ENCODE results near the gene PRPH. TPM values are rescaled to one million over a fixed set of nuclear protein-coding genes. Genes with fewer than 3 reads are reported as not detected.

PRPH gene
- total and polyA plus RNA-seq, 2 of the 8 experiments (the other 6 are each of a cell fraction or from before 2014, with no cell fraction given), result 0.79 to 1.4 TPM

- H4K20me1 ChIP-seq (replicated peaks in 1 of 2; ENCODE audit: control insufficient read depth in 1 of 2, insufficient read depth in 2 of 2, low read length in 2 of 2), result peaks cover 13 to 19% of the 10 kb centered on the region in 2 experiments
- H2AK5ac ChIP-seq (ENCODE audit: low read depth, low read length), result no peak overlapping the region
- H4K8ac ChIP-seq (ENCODE audit: extremely low read depth, insufficient read depth, low read length), result no peak overlapping the region
- H3K18ac ChIP-seq (ENCODE audit: extremely low read depth, low read length), result no peak overlapping the region
- H3K4me1 ChIP-seq (replicated peaks in 1 of 4; ENCODE audit: control insufficient read depth in 3 of 4, insufficient read depth in 4 of 4, low read length in 3 of 4), result peaks cover 4 to 55% (median 36%) of the 10 kb centered on the region in 4 experiments
- H2AFZ ChIP-seq (ENCODE audit: low read length), result no peak overlapping the region
- 6% methylated on average over 33 of the region's 33 CpGs; no CpG with 5 or more reads in 1 of the 2 experiments for WGBS, 2 experiments (ENCODE audit: extremely low coverage in 1 of 2, insufficient coverage in 1 of 2, insufficient read length in 1 of 2, insufficient replicate concordance in 2 of 2, low coverage in 1 of 2, low lambda C conversion rate in 2 of 2, missing lambda C conversion rate in 1 of 2)
- H3K27me3 ChIP-seq (replicated peaks in 1 of 4; ENCODE audit: control insufficient read depth in 3 of 4, extremely low read depth in 1 of 4, insufficient read depth in 3 of 4, low read length in 3 of 4), result peaks cover 76 to 99% (median 96%) of the 10 kb centered on the region in 4 experiments
- H4K5ac ChIP-seq (ENCODE audit: insufficient read length, low read depth, low read length), result no peak overlapping the region
- no peaks in the 10 kb centered on the region for H3K79me1 ChIP-seq (ENCODE audit: low read depth, low read length)
- no peak overlapping the region for H3K9ac ChIP-seq (replicated peaks in 1 of 4; ENCODE audit: extremely low read depth in 1 of 4, low read depth in 3 of 4, low read length in 3 of 4)
- H2BK15ac ChIP-seq (ENCODE audit: low read length), result no peak overlapping the region
- CTCF ChIA-PET (ENCODE audit: partially characterized antibody), result interaction anchor here (0.6 to 4.0 kb wide), 44 partner anchors 8 to 741 kb away, joined by 3 to 147 read pairs (median 4); partner anchors contain the start of genes PRPH, SPATS2, TROAP and WNT10B
- no peaks in the 10 kb centered on the region for H3K79me2 ChIP-seq (ENCODE audit: control insufficient read depth in 1 of 2, insufficient read depth in 2 of 2, low read length in 2 of 2)
- no peak overlapping the region for H3K14ac ChIP-seq (ENCODE audit: insufficient read length)
- H3K36me3 ChIP-seq (ENCODE audit: control insufficient read depth in 2 of 4, insufficient read depth in 4 of 4, low read length in 3 of 4), result no peaks in the 10 kb centered on the region; a peak in 1 of 8 replicates
- no peak for FAIRE-seq
- peak overlapping the region; percentile 6 to 78 (median 67); a peak in 6 of 8 replicates for H3K4me3 ChIP-seq (ENCODE audit: extremely low read depth in 1 of 4, insufficient read depth in 2 of 4, low read depth in 3 of 4, low read length in 4 of 4)
- H3K56ac ChIP-seq (replicated peaks; ENCODE audit: insufficient read length, low read depth, low read length), result no peak overlapping the region
- H3K4me2 ChIP-seq (ENCODE audit: insufficient read depth in 1 of 2, low read depth in 2 of 2, low read length in 2 of 2), result peak overlapping the region; percentile 71 to 78
- no peaks in the 10 kb centered on the region for H3K9me3 ChIP-seq (ENCODE audit: insufficient read depth in 2 of 2, low read depth in 1 of 2, low read length in 1 of 2)
- H2BK5ac ChIP-seq (ENCODE audit: low read depth, low read length), result no peak overlapping the region
- H4K91ac ChIP-seq (replicated peaks; ENCODE audit: insufficient read length, low read length), result no peak overlapping the region
- H3K23ac ChIP-seq (ENCODE audit: insufficient read length), result no peak overlapping the region
- no peak for DNase-seq (ENCODE audit: low read depth in 1 of 2, low spot score in 2 of 2)
- H3K4ac ChIP-seq (replicated peaks; ENCODE audit: insufficient read length, low read depth, low read length), result no peak overlapping the region
- no peak overlapping the region for H2BK12ac ChIP-seq (ENCODE audit: low read depth, low read length)
- H2BK20ac ChIP-seq (ENCODE audit: low read length), result no peak overlapping the region
- no peak overlapping the region for H2BK120ac ChIP-seq (replicated peaks; ENCODE audit: low read depth, low read length)
- POLR2A ChIA-PET (ENCODE audit: partially characterized antibody), result interaction anchor here (0.6 to 4.0 kb wide), 14 partner anchors 10 to 212 kb away, joined by 3 to 31 read pairs (median 4); partner anchors contain the start of genes PRPH, SPATS2, TROAP and TUBA1B
- H3K27ac ChIP-seq (ENCODE audit: low read depth, low read length), result no peak overlapping the region
- peaks cover 9% of the 10 kb centered on the region for H3K23me2 ChIP-seq (ENCODE audit: low read depth, low read length)
- TF ChIP-seq CHD1 (IDR thresholded peaks at IDR 0.05; ENCODE audit: low read depth, low read length) (no peak), JUND (IDR thresholded peaks at IDR 0.05; ENCODE audit: low read length) (no peak), CTCF (IDR thresholded peaks at IDR 0.05; ENCODE audit: control extremely low read depth in 1 of 3, insufficient read depth in 1 of 3, low read depth in 1 of 3, low read length in 3 of 3) (no peak), ATF2 (IDR thresholded peaks at IDR 0.05; ENCODE audit: low read length) (no peak), GTF2F1 (IDR thresholded peaks at IDR 0.05; ENCODE audit: borderline replicate concordance, low read depth, low read length) (no peak), CEBPB (IDR thresholded peaks at IDR 0.05; ENCODE audit: low read depth, low read length) (no peak), SRF (IDR thresholded peaks at IDR 0.05; ENCODE audit: low read depth, low read length) (no peak), SP2 (IDR thresholded peaks at IDR 0.05; ENCODE audit: low read length) (no peak)
Observed at GRCh38 chr12:49342914-49343731, 48.2 kb downstream of the PRPH start.

All from H1 (cell line).